H1 (cell line): ENCODE data around the gene FMN2. TPM values are rescaled to one million over a fixed set of nuclear protein-coding genes. Genes with fewer than 3 reads are reported as not detected.

ENCODE experiments used
- CTCF ChIA-PET: fragments of 300-600 bp; sonication (Branson Sonifier 250); formaldehyde crosslinking; loops from one replicate; lab custom pipeline; 2021; ENCODE audit not compliant: partially characterized antibody; lab: Charles Lee
- POLR2A ChIA-PET: fragments of 300-600 bp; sonication (Branson Sonifier 250); formaldehyde crosslinking; loops from one replicate; lab custom pipeline; 2021; ENCODE audit warnings: inconsistent platforms; ENCODE audit not compliant: partially characterized antibody; lab: Charles Lee
- DNase-seq, 2 experiments: peaks; one replicate each; pipeline versions ENCODE4 v3.0.0 to v3.0.0-alpha.2; 2010 to 2022; ENCODE audit warnings: low spot score in 2 of 2, low read depth in 1 of 2, mixed read lengths in 1 of 2
- FAIRE-seq: peaks from 2 replicates; lab custom pipeline; 2011; peaks lifted over from hg19 to GRCh38; lab: Jason Lieb, UNC
- H2AFZ ChIP-seq: 2 replicates; pipeline ENCODE4 v1.8.1; 2012; ENCODE audit warnings: low read length, inconsistent platforms
- H2AK5ac ChIP-seq: 2 replicates; pipeline ENCODE4 v1.6.1; 2013; ENCODE audit warnings: low read depth, low read length
- H2BK120ac ChIP-seq: replicated peaks from 2 replicates; pipeline ENCODE3; 2013; ENCODE audit warnings: low read depth, low read length, inconsistent platforms
- H2BK12ac ChIP-seq: 2 replicates; pipeline ENCODE4 v1.6.1; 2013; ENCODE audit warnings: low read depth, low read length
- H2BK15ac ChIP-seq: 2 replicates; pipeline ENCODE4 v1.6.1; 2013; ENCODE audit warnings: low read length
- H2BK20ac ChIP-seq: 2 replicates; pipeline ENCODE4 v1.6.1; 2013; ENCODE audit warnings: low read length
- H2BK5ac ChIP-seq: 2 replicates; pipeline ENCODE4 v1.6.1; 2013; ENCODE audit warnings: low read depth, low read length
- H3K14ac ChIP-seq: 2 replicates; pipeline ENCODE4 v1.6.1; 2013; ENCODE audit warnings: inconsistent platforms; ENCODE audit not compliant: insufficient read length
- H3K18ac ChIP-seq: 2 replicates; pipeline ENCODE4 v1.6.1; 2013; ENCODE audit warnings: low read length; ENCODE audit errors: extremely low read depth
- H3K23ac ChIP-seq: 2 replicates; pipeline ENCODE4 v1.6.1; 2013; ENCODE audit warnings: inconsistent platforms; ENCODE audit not compliant: insufficient read length
- H3K23me2 ChIP-seq: 2 replicates; pipeline ENCODE4 v1.6.1; 2013; ENCODE audit warnings: low read depth, low read length
- H3K27ac ChIP-seq: 2 replicates; pipeline ENCODE4 v1.6.1; 2011; ENCODE audit warnings: low read depth, low read length, inconsistent platforms
- H3K27me3 ChIP-seq, 4 experiments: replicated peaks in 1 of 4; 1 replicate in 1 of 4; 2 replicates in 3 of 4; pipeline versions ENCODE4 v1.6.1 to v1.8.1; 2011 to 2013; ENCODE audit warnings: low read length in 3 of 4, mild to moderate bottlenecking in 3 of 4, inconsistent platforms in 2 of 4, mixed read lengths in 2 of 4, moderate library complexity in 1 of 4; ENCODE audit not compliant: control insufficient read depth in 3 of 4, insufficient read depth in 3 of 4; ENCODE audit errors: extremely low read depth in 1 of 4
- H3K36me3 ChIP-seq, 4 experiments: 2 replicates each; pipeline versions ENCODE4 v1.6.1 to v1.8.1; 2011 to 2013; ENCODE audit warnings: mild to moderate bottlenecking in 4 of 4, low read length in 3 of 4, moderate library complexity in 2 of 4, control low read depth in 1 of 4, inconsistent platforms in 1 of 4; ENCODE audit not compliant: insufficient read depth in 4 of 4, control insufficient read depth in 2 of 4
- H3K4ac ChIP-seq: replicated peaks from 2 replicates; pipeline ENCODE3; 2013; ENCODE audit warnings: low read length, low read depth, mixed read lengths, inconsistent platforms; ENCODE audit not compliant: insufficient read length
- H3K4me1 ChIP-seq, 4 experiments: replicated peaks in 1 of 4; 1 replicate in 1 of 4; 2 replicates in 3 of 4; pipeline versions ENCODE4 v1.6.1 to v1.8.1; 2011 to 2013; ENCODE audit warnings: low read length in 3 of 4, inconsistent platforms in 2 of 4, mixed read lengths in 1 of 4; ENCODE audit not compliant: insufficient read depth in 4 of 4, control insufficient read depth in 3 of 4
- H3K4me2 ChIP-seq, 2 experiments: 2 replicates each; pipeline versions ENCODE4 v1.6.1 to v1.8.1; 2011 to 2013; ENCODE audit warnings: low read depth in 2 of 2, low read length in 2 of 2, control low read depth in 1 of 2, inconsistent platforms in 1 of 2, mild to moderate bottlenecking in 1 of 2; ENCODE audit not compliant: insufficient read depth in 1 of 2
- H3K4me3 ChIP-seq, 4 experiments: fragments of 200-600, 300-600 bp in 1 of 4; sonication (generic), shearing (Covaris generic), sonication (Bioruptor Twin) in 1 of 4; 2 replicates each; pipeline versions ENCODE4 v1.5.1 to v1.8.1; 2011 to 2016; ENCODE audit warnings: low read length in 4 of 4, low read depth in 3 of 4, control low read depth in 2 of 4, inconsistent platforms in 2 of 4, mild to moderate bottlenecking in 2 of 4, mixed read lengths in 1 of 4, moderate library complexity in 1 of 4; ENCODE audit not compliant: insufficient read depth in 2 of 4; ENCODE audit errors: extremely low read depth in 1 of 4
- H3K56ac ChIP-seq: replicated peaks from 2 replicates; pipeline ENCODE3; 2013; ENCODE audit warnings: low read depth, mild to moderate bottlenecking, mixed read lengths, low read length, inconsistent platforms; ENCODE audit not compliant: insufficient read length
- H3K79me1 ChIP-seq: 2 replicates; pipeline ENCODE4 v1.6.1; 2013; ENCODE audit warnings: low read depth, low read length, control low read depth
- H3K79me2 ChIP-seq, 2 experiments: 2 replicates each; pipeline versions ENCODE4 v1.6.1 to v1.8.1; 2012 to 2013; ENCODE audit warnings: low read length in 2 of 2, mild to moderate bottlenecking in 2 of 2, inconsistent platforms in 1 of 2; ENCODE audit not compliant: insufficient read depth in 2 of 2, control insufficient read depth in 1 of 2
- H3K9ac ChIP-seq, 4 experiments: replicated peaks in 1 of 4; 1 replicate in 1 of 4; 2 replicates in 3 of 4; pipeline versions ENCODE4 v1.6.1 to v1.8.1; 2011 to 2013; ENCODE audit warnings: low read depth in 3 of 4, low read length in 3 of 4, control low read depth in 2 of 4, mild to moderate bottlenecking in 2 of 4, moderate library complexity in 2 of 4, inconsistent platforms in 1 of 4; ENCODE audit errors: extremely low read depth in 1 of 4
- H3K9me3 ChIP-seq, 2 experiments: 2 replicates each; pipeline versions ENCODE4 v1.6.1 to v1.8.1; 2012 to 2013; ENCODE audit warnings: mild to moderate bottlenecking in 2 of 2, moderate library complexity in 2 of 2, control low read depth in 1 of 2, inconsistent platforms in 1 of 2, low read depth in 1 of 2, low read length in 1 of 2, mixed read lengths in 1 of 2; ENCODE audit not compliant: insufficient read depth in 2 of 2
- H4K20me1 ChIP-seq, 2 experiments: replicated peaks in 1 of 2; 2 replicates each; pipeline versions ENCODE3 to v1.8.1; 2011 to 2013; ENCODE audit warnings: inconsistent platforms in 2 of 2, low read length in 2 of 2, mild to moderate bottlenecking in 1 of 2; ENCODE audit not compliant: insufficient read depth in 2 of 2, control insufficient read depth in 1 of 2
- H4K5ac ChIP-seq: 2 replicates; pipeline ENCODE4 v1.6.1; 2013; ENCODE audit warnings: low read length, low read depth, mixed read lengths, inconsistent platforms; ENCODE audit not compliant: insufficient read length
- H4K8ac ChIP-seq: 2 replicates; pipeline ENCODE4 v1.8.0; 2013; ENCODE audit warnings: mild to moderate bottlenecking, moderate library complexity, low read length, inconsistent platforms; ENCODE audit not compliant: insufficient read depth; ENCODE audit errors: extremely low read depth
- H4K91ac ChIP-seq: replicated peaks from 2 replicates; pipeline ENCODE3; 2013; ENCODE audit warnings: low read length, mixed read lengths, inconsistent platforms; ENCODE audit not compliant: insufficient read length
- ASH2L ChIP-seq: fragments of 200-600, 300-600 bp; sonication (generic); IDR thresholded peaks from one replicate; pipeline ENCODE4 v1.7.1; 2017; ENCODE audit warnings: low read length
- BCL11A ChIP-seq, 2 experiments: IDR thresholded peaks; one replicate each; pipeline ENCODE4 v1.6.1; 2011; ENCODE audit warnings: low read depth in 2 of 2, low read length in 2 of 2, mild to moderate bottlenecking in 2 of 2
- CEBPB ChIP-seq: IDR thresholded peaks from 2 replicates; pipeline ENCODE4 v1.6.1; 2012; ENCODE audit warnings: low read depth, low read length
- CREB1 ChIP-seq: IDR thresholded peaks from 2 replicates; pipeline ENCODE4 v1.6.1; 2012; ENCODE audit warnings: inconsistent platforms
- GABPA ChIP-seq: IDR thresholded peaks from 2 replicates; pipeline ENCODE4 v1.6.1; 2011; ENCODE audit warnings: mild to moderate bottlenecking, low read length, moderate library complexity, borderline replicate concordance; ENCODE audit not compliant: insufficient read depth
- GTF2F1 ChIP-seq: IDR thresholded peaks from 2 replicates; pipeline ENCODE4 v1.6.1; 2012; ENCODE audit warnings: low read depth, low read length, improper control_type of control experiment, borderline replicate concordance
- HDAC2 ChIP-seq, 2 experiments: fragments of 300-600 bp in 1 of 2; sonication (generic) in 1 of 2; IDR thresholded peaks; 2 replicates each; pipeline ENCODE4 v1.6.1; 2011 to 2012; ENCODE audit warnings: low read depth in 2 of 2, low read length in 2 of 2, mild to moderate bottlenecking in 2 of 2, moderate library complexity in 2 of 2, borderline replicate concordance in 1 of 2, inconsistent platforms in 1 of 2
- NANOG ChIP-seq: IDR thresholded peaks from 2 replicates; pipeline ENCODE4 v1.6.1; 2011; ENCODE audit warnings: low read length, low read depth, mild to moderate bottlenecking, inconsistent platforms; ENCODE audit not compliant: insufficient read depth, poor library complexity, severe bottlenecking
- POLR2A ChIP-seq, 2 experiments: IDR thresholded peaks; 1 replicate in 1 of 2; 2 replicates in 1 of 2; pipeline ENCODE4 v1.6.1; 2011; ENCODE audit warnings: low read depth in 2 of 2, low read length in 2 of 2, mild to moderate bottlenecking in 2 of 2; ENCODE audit errors: control extremely low read depth in 1 of 2
- POU5F1 ChIP-seq: IDR thresholded peaks from 2 replicates; pipeline ENCODE4 v1.6.1; 2011; ENCODE audit warnings: low read depth, mild to moderate bottlenecking, low read length, moderate library complexity
- TEAD4 ChIP-seq: IDR thresholded peaks from 2 replicates; pipeline ENCODE4 v1.6.1; 2012; ENCODE audit warnings: low read depth, low read length, inconsistent platforms, mixed read lengths
- ZNF274 ChIP-seq: IDR thresholded peaks from 2 replicates; pipeline ENCODE4 v1.7.0; 2012; ENCODE audit warnings: low read length, borderline replicate concordance; ENCODE audit errors: extremely low read depth
- WGBS, 2 experiments: shearing (Covaris generic) in 1 of 2; methylation state at CpG; one replicate each; pipeline versions ENCODE4 v1.1.6 to v1.1.7; 2013 to 2015; ENCODE audit warnings: low lambda C conversion rate in 2 of 2, mixed read lengths in 2 of 2, inconsistent platforms in 1 of 2, low coverage in 1 of 2, missing lambda C conversion rate in 1 of 2; ENCODE audit not compliant: insufficient replicate concordance in 2 of 2, insufficient coverage in 1 of 2, insufficient read length in 1 of 2; ENCODE audit errors: extremely low coverage in 1 of 2, missing lambda C conversion rate in 1 of 2; 5-methylcytosine and 5-hydroxymethylcytosine counted together
- polyA plus RNA-seq, 7 experiments: library from polyadenylated mRNA; depleted of rRNA in 3 of 7; stranded (reverse) in 5 of 7; unstranded in 2 of 7; fragments of >200 nt in 5 of 7; fragments of 200-250 nt in 2 of 7; gene quantifications; 1 replicate in 5 of 7; 2 replicates in 1 of 7; 4 replicates in 1 of 7; pipeline versions ENCODE4 v1.2.1 to v1.2.3, GENCODE V29; 2011 to 2013; ENCODE audit warnings: missing spikeins in 2 of 7, mixed read lengths in 2 of 7
- total RNA-seq: library from RNA; stranded (reverse); fragmentation: NEBNext Ultra II Directional; extraction: Animal tissue kit (Norgen Biotek cat#: 25700); gene quantifications from 2 replicates; pipeline ENCODE4 v1.2.1, GENCODE V29; 2021
- TF ChIP-seq, protein P1 (sequence below): IDR thresholded peaks from 2 replicates; pipeline ENCODE4 v1.6.1; 2011; ENCODE audit warnings: low read length, improper control_type of control experiment

The FMN2 gene
- total and polyA plus RNA-seq, 2 of the 8 experiments (the other 6 are each of a cell fraction or from before 2014, with no cell fraction given) = 0.83 to 2.0 TPM

DNA sequence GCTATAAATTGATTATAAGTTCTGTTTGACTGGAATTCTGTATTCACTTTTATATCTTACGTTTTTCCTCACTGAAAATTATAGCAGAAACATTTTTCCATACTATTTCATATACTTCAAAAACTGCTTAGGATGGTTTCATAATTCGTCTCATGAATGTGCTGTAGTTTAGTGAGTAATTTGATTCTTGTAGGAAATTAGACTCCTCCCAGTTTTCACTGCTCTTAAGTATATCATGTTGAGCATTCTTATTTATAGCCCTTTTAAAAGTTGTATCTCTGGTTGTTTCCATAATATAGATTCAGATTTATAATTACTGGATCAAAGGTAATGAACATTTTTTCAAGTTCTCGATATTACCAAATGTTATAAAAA, 250.6 kb downstream of the FMN2 start:
- H3K23ac ChIP-seq = no peak overlapping the region
- H4K91ac ChIP-seq = no peak overlapping the region
- no peak overlapping the region for H3K14ac ChIP-seq
- H3K9me3 ChIP-seq = no peaks in the 10 kb centered on the region
- no peak overlapping the region for H3K18ac ChIP-seq
- 90% methylated on average over 3 of the region's 3 CpGs; no CpG with 5 or more reads in 1 of the 2 experiments for WGBS, 2 experiments
- H3K56ac ChIP-seq = no peak overlapping the region
- H2BK120ac ChIP-seq = no peak overlapping the region
- H3K36me3 ChIP-seq = no peaks in the 10 kb centered on the region
- POLR2A ChIA-PET = no interaction called here
- H2BK12ac ChIP-seq = no peak overlapping the region
- no peaks in the 10 kb centered on the region for H3K4me1 ChIP-seq
- no peak overlapping the region for H2AFZ ChIP-seq
- no peak overlapping the region for H3K9ac ChIP-seq
- H2AK5ac ChIP-seq = no peak overlapping the region
- no peak for FAIRE-seq
- H4K5ac ChIP-seq = no peak overlapping the region
- TF ChIP-seq CREB1 = no peak
- no peak for TF ChIP-seq POU5F1
- TF ChIP-seq, protein P1, sequence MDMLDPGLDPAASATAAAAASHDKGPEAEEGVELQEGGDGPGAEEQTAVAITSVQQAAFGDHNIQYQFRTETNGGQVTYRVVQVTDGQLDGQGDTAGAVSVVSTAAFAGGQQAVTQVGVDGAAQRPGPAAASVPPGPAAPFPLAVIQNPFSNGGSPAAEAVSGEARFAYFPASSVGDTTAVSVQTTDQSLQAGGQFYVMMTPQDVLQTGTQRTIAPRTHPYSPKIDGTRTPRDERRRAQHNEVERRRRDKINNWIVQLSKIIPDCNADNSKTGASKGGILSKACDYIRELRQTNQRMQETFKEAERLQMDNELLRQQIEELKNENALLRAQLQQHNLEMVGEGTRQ = no peak
- TF ChIP-seq ASH2L = no peak
- TF ChIP-seq BCL11A (IDR thresholded peaks at IDR 0.05; ENCODE audit: low read depth in 2 of 2, low read length in 2 of 2) = no peak
- no peak for TF ChIP-seq GTF2F1
- TF ChIP-seq CEBPB = no peak
- TF ChIP-seq NANOG = no peak
- TF ChIP-seq GABPA = no peak
- no peak for TF ChIP-seq POLR2A (IDR thresholded peaks at IDR 0.05; ENCODE audit: control extremely low read depth in 1 of 2, low read depth in 2 of 2, low read length in 2 of 2)
- TF ChIP-seq HDAC2 (IDR thresholded peaks at IDR 0.05; ENCODE audit: borderline replicate concordance in 1 of 2, low read depth in 2 of 2, low read length in 2 of 2) = no peak
- no peak for TF ChIP-seq TEAD4
- TF ChIP-seq ZNF274 = no peak
- CTCF ChIA-PET = interaction anchor here (1.1 kb wide), 1 partner anchor 21 kb away, joined by 3 read pairs; no protein-coding TSS in a partner anchor
- H4K8ac ChIP-seq = no peak overlapping the region
- H3K27ac ChIP-seq = no peak overlapping the region
- H2BK5ac ChIP-seq = no peak overlapping the region
- no peaks in the 10 kb centered on the region for H3K79me1 ChIP-seq
- no peaks in the 10 kb centered on the region for H4K20me1 ChIP-seq
- H3K4me3 ChIP-seq = no peak overlapping the region
- H3K4ac ChIP-seq = no peak overlapping the region
- DNase-seq = no peak
- no peaks in the 10 kb centered on the region for H3K79me2 ChIP-seq
- H3K27me3 ChIP-seq = no peaks in the 10 kb centered on the region
- H3K4me2 ChIP-seq = no peak overlapping the region
- H3K23me2 ChIP-seq = no peaks in the 10 kb centered on the region
- H2BK15ac ChIP-seq = no peak overlapping the region
- H2BK20ac ChIP-seq = no peak overlapping the region
